HG03442 (cell line): ENCODE data around the gene KLRG1.

Experiments used
- ATAC-seq: cut with Tn5 transposase; IDR thresholded peaks from one replicate; pipeline ENCODE4 v1.9.1; 2021; ENCODE audit warnings: mild to moderate bottlenecking, moderate library complexity; ENCODE audit not compliant: unreplicated experiment

The KLRG1 gene

DNA sequence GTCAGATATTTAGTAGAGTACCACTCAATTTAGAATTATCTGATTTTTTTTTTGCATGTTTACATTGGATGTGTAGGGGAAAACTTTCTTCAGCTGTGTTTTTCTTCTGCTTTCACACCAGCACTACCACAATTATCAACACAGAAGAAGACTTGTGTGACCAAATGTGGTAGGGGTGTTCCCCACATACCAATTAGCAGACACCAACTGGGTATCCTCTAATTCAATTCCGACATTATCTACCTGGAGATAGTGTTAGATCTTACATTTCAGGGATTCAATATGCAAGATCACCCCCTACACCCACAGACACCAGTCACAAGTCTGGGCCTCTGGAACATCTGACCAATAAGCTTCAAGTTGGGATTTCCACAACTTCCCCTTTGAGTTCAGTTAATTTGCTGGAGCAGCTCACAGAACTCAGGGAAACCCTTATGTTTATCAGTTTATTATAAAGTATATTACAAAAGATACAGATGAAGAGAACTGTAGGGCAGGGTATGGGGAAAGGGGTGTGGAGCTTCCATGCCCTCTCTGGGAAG, 4.1 kb upstream of the KLRG1 start:
- ATAC-seq: no peak

DNA sequence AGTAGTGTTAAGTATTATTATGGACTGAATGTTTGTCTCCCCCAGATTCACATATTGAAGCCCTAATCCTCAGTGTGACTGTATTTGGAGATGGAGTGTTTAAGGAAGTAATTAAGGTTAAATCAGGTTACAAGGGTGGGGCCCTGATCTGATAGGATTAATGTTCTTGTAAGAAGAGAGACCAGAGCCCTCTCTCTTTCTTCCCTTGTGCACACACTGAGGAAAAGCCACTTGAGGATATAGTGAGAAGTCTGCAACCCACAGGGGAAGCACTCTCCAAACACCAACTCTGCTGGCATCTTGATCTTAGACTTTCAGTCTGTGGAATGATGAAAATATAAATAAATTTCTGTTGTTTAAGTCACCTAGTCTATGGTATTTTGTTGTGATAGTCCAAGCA, 2.2 kb upstream of the KLRG1 start:
- ATAC-seq: no peak

DNA sequence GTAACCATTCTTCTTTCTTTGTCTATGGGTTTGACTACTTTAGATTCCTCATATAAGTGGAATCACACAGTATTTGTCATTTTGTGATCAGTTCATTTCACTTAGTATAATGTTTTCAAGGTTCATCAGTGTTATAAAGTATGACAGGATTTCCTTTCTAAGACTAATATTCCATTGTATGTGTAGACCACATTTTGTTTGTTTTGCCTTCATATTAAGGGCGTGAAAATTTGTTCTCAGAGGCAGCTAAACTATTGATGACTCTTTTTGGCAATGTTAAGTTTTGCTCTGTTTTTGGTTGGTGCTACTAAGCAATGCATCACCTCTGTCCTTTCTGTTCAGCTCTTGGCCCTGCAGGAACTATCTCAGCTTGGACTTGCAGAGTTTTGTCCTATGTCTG, 1.7 kb upstream of the KLRG1 start:
- ATAC-seq: no peak

DNA sequence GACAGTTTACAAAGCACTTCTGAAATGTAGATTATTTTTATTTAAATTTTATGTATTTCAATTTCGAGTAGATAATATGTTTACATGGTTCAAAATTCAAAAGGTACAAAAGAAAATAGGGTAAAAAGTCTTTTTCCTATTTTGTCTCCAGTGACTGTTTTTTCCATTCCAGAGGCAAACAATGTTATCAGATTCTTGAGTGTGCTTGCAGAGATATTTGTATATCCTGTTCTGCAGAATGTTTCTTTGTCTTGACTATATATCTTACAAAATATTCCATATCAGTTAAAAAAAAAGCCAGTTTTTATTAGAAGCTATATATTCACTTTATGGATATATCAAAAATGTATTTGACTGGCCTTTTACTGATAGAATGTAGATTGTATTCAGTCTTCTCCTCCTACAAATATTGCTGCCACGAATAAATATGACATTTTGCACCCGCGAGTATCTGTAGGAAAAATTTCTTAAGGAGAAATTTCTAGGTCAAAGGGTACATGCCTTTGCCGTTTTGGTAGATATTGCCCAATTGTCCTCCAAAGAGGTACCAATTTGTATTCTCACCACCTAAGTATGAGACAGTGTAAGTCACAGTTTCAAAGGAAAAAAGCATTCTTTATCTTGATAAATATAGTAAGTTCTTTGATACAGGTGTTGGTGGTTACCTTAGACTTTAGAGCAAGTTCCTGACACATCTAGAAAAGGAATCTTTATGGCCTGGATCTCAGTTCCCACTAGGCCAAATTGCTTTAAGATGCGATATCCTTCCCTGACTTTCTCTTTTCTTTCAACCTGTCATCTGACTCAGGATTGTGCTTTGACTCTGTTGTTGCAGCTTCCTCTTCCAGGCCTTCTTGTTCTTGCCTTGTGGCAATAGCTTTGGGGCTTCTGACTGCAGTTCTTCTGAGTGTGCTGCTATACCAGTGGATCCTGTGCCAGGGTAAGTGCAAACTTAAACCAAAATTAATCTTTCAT, 2.3 kb downstream of the KLRG1 start:
- ATAC-seq: no peak

DNA sequence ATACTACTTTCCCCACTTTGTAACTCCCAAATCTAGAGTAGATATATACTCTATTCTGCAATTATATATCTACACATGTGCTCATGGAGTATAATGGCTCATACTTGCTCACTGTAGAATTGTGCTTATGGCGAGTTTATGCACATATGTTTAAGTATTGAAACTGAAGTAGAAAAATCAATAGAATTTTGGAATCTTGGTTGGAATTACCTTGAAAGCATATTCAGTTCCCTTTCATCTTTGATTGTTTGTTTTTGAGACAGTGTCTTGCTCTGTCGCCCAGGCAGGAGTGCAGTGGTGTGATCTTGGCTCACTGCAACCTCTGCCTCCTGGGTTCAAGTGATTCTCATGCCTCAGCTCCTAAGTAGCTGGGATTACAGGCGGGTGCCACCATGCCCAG, 4.5 kb downstream of the KLRG1 start:
- no peak for ATAC-seq

DNA sequence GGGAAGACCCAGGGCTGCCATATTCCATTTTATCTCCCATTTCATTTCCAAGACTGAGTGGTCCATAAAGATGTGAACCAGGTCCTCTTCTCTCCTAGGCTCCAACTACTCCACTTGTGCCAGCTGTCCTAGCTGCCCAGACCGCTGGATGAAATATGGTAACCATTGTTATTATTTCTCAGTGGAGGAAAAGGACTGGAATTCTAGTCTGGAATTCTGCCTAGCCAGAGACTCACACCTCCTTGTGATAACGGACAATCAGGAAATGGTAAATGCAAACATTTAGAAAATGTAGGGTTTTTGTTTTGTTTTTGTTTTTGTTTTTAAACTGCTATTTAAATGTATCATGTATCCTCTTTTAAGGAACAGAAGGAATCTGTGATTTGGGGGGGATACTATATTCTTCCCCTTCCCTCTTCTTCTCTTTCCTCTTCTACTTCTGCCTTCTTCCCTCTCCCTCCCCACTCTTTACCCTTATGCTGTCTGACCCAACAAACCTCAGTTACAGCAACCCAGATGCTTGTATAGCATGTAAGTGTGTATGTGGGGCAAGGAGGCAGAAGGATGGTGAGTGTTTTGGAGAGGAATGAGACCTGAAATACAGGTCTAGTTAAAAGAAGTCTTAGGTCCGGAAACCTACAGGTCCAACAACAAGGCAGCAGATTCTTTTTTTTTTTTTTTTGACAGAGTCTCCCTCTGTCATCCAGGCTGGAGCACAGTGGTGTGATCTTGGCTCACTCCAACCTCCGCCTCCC, 5.9 kb downstream of the KLRG1 start:
- no peak for ATAC-seq

DNA sequence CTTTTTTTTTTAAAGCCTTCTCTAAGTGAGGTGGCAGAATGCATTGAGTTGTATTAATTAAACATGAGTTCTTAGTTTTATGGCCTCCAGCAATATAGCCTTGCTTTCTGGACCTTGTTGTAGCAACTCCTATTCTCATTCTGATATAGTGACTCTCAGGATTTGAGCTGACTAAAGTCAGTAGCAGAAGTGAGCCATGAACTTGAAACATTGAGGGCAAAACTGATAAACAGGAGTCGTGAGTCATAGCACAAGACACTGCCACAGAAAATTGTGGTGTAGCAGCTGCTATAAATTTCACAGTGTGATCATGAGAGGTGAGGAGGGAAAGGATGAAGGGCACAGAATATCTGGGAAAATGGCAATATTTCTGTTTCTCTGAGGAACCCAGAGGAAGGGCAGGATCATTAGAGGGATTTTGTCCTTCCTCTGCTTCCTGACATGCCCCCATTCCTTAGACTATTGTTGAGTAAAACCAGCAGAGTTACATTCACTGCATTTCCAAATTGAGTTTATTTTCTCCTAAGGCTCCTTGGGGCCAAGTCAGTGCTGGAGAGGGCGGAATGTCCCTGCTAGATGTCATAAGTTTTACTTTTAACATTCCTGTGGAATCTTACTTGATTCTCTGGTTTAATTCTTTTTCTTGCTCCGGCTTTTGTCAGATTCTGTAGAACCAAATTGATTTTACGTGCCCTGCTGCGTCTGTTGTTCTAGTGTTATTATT, 7.5 kb downstream of the KLRG1 start:
- ATAC-seq: peak; percentile 96

DNA sequence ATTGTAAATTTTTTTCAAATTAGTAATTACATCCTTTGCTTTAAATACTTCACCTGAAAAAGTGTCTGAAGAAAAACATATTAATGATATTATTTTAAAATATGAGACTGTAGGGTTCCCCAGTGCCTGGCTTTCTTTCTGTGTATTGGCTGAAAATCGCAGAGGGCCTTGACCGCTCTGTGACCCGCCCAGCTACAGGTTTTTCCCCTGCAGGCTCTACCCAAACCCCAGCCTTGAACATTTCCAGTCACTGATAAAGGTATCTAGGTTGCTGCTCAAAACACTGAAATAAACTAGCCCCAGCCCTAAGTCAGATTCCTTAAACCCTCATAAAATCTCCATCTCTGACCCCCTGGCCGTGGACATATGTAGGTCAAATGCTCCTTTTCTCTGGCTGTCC, 11.9 kb downstream of the KLRG1 start:
- no peak for ATAC-seq

DNA sequence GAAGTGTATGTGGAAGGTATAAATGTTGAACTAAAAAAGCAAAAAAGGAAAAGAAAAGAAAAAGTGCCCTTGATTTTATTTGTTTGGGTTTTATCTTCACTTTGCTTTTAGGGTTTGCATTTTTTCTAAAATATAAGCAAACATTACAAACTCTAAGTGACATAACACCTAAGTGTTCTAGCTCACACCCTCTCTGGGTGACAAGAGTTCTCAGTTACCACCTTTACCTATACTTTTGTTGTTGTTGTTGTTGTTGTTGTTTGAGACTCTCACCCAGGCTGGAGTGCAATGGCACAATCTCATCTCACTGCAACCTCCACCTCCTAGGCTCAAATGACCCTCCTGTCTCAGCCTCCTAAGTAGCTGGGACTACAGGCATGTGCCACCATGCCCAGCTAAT, 13.0 kb downstream of the KLRG1 start:
- ATAC-seq: no peak

DNA sequence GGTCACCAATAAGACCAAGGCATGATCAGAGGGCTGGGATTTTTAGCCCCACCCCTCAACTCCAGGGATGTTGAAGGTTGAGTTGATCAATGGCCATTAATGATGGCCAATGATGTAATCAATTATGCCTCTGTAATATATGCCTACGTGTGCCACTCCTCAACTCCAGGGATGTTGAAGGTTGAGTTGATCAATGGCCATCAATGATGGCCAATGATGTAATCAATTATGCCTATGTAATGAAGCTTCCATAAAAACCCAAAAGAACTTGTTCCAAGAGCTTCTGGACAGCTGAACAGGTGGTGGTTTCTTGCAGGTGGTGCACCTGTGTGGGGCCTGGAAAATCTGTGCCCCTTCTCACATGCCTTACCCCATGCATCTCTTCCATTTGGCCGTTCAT, 33.2 kb downstream of the KLRG1 start:
- ATAC-seq: no peak

DNA sequence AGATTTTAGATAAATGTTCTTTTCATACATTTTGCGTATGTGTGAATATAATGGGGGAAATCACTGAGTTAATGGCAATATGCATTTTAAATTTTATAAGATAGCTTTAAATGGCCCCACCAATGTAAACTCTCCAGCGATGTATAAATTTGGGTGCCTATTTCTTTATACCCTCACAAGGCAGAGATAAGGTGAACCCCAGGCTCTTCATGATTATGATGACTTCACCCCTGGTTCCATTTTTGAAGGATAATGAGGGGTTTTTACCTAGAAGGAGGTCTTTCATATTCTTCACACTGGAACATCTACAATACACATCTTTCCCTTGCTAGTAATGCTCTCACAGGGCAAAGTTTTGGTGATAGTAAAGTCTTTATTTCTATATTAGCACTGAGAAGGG, 35.2 kb downstream of the KLRG1 start:
- ATAC-seq: no peak

DNA sequence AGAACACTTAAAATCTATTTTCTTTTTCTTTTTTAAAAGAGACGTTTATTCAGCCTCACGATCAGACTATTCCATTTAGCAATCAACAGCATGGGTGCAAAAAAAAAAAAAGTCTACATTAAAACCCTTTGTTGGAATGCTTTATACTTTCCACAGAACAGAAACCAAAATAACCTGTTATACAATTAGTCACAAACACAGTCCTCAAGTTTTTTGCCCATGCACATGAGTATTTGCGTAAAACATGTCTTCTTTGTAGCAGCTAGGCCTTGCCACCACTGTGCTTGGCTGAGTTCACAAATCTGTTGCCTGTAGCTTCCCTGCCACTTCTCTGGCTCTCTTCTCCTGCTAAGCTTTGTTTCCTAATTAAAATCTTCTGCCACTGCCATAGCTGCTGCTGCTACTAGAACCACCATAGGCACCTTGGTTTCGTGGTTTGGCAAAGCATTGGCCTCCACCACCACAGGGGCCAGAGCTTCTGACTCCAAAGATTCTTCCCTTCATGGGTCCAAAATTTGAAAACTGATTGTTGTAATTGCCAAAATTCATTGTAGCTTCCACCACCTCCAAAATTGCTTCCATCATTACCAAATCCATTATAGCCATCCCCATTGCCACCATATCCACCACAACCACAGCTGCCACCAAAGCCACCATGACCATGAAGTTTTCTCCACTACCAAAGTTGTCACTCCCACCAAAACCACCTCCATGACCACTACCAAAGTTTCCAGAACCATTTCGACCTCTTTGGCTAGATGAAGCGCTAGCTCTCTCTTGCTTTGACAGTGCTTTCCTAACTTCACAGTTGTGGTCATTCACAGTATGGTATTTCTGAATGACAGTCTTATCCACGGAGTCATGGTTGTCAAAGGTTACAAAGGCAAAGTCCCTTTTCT, 38.1 kb downstream of the KLRG1 start:
- no peak for ATAC-seq

DNA sequence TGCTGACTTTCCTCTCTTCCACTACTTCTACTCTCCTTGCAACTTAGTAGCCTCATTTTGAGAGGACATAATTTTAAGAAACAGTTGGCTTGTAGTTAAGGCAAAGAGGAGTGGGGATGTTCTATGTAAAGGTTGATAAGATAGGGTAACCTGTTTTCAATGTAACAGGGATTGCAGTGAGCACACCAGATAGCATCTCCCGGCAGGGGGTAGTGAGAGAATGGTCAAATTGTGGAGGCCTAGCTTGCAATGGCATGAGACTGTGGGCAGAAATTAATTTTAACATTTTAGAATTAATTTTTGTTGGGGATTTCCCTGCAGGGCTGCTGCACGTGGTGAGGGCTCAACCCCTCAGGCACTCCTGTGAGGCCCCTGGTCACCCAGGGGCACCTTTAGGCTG, 41.4 kb downstream of the KLRG1 start:
- no peak for ATAC-seq

DNA sequence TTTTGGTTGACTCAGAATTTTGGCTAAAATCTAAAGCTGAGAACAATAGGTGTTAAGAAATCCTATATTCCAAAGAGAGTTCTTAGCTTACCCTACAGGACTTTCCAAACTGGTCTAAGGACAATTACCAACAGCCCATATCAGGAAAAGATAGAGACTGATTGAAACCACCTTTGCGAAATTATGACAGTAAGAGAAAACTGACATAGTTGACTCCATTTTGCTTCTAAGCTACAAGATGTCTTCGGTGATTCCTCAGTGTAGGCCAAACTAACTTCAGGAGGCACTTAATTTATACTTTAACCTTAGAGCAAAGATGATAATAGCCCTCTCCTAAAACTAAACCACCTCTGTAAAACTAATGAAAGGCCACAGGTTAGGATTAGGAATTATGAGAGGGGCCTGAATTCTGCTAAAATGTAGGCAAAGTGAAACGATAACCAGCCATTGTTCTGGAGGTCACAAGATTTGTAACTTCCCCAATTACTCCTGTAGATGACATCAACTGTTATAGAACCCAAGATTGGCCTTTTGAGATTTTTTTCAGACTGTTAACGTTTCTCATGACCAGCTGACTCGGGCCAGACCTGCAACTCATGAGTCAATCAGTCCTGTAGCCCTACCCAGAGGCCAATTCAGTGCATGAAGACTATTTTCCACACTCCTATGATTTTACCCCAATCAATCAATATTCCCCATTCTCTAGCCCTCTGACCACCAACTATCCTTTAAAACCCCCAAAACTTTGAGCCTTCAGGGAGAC, 43.0 kb downstream of the KLRG1 start:
- ATAC-seq: no peak

DNA sequence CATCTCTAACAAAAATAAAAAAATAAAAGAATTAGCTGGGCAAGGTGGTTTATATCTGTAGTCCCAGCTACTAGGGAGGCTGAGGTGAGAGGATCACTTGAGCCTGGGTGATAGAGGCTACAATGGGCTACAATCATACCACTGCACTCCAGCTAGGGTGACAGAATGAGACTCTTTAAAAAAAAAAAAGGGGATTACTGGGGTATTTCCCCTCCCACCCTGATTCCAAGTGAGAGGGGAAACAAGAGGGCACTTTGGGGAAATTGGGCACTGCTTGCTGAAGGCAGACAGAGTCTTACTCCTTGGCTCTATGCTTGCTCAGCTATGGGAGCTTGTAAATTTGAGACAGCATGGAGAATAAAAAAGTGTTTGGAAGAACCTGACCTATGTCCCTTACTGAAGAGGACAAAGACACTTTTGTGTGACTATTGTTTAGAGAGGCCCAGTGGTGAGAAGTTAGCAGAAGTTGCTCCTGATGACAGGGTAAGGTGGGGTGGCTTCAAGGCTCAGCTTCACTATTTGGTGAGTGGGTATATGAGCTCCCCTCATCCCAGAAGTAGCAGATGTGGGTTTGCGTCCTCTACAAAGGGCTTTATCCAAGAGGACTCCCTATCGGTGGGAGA, 44.0 kb downstream of the KLRG1 start:
- no peak for ATAC-seq

DNA sequence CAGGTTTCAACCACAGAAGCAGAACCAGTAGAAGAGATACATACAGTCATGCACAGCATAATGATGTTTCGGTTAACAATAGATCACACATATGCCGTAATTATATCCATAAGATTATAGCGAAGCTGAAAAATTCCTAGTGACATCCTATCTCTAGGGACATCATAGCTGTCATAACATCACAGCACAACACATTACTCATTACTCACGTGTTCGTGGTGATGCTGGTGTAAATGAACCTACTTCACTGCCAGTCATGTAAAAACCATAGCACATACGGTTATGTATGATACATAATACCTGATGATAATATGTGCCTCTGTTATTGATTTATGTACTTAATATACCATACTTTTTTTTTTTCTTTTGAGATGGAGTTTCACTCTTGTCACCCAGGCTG, 44.7 kb downstream of the KLRG1 start:
- ATAC-seq: no peak

DNA sequence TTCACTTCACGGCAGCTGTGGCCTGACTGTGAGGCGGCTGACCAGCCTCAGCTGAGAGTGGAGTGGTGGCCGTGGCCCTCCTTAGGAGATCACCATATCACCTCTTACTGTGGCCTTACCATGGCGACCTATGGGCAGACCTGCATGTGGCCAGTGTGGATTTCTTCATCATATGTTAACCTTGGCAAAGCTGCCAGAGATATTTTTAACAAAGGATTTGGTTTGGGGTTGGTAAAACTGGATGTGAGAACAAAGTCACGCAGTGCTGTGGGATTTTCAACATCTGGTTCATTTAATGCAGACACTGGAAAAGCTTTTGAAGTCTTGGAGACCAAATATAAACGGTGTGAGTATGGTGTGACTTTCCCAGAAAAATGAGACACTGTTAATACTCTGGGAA, 46.9 kb downstream of the KLRG1 start:
- no peak for ATAC-seq

DNA sequence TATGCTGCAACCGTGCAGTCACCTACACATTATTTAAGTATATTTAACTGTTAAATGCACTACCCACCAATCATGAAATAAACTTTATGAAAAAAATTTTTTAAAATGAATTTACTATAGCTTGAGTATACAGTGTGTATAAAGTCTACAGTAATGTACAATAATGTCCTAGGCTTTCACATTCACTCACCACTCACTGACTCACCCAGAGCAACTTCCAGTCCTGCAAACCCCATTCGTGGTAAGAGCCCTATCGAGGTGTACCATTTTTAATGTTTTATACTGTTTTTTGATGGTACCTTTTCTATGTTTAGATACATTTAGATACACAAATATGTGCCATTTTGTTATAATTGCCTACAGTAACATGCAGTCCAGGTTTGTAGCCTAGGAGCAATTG, 48.1 kb downstream of the KLRG1 start:
- ATAC-seq: no peak

DNA sequence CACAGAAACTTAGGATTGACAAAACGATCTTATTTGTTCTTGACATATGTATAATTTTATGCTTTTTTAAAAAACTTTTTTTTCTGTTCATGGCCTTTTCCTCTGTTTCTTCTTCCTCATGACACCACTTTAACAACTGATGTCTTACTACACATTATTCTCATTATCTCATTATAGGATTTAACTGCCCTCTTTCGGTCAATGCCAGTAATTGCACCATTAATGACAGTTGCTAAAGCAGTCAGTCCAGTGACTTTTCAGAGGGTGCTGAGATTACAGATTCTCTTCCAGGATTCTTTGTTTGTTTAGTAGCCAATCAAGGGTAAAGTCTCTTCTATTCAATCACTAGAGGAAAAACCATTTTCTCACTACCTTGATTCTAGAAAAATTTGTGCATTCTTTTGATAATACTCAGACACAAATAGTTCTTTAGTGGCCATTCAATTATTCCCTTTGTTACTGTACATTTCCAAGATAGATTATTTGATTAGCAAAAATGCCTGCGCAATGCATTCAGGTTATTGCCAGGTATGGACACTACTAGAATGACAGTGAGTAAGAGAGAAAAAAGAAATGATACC, 50.1 kb downstream of the KLRG1 start:
- peak; percentile 39 for ATAC-seq
